HepG2 (cell line): ENCODE results near the gene SYVN1.

ENCODE experiments used
- CREB3 ChIP-seq: sonication (generic); formaldehyde crosslinking; IDR thresholded peaks from 2 replicates; pipeline ENCODE4 v1.5.0; 2020; ENCODE audit warnings: missing genetic modification reagents
- CTCF ChIP-seq: sonication (generic); formaldehyde crosslinking; IDR thresholded peaks from 2 replicates; pipeline ENCODE4 v1.5.0; 2020; ENCODE audit warnings: mild to moderate bottlenecking, missing genetic modification reagents, moderate library complexity
- PREB ChIP-seq: sonication (generic); formaldehyde crosslinking; IDR thresholded peaks from 2 replicates; pipeline ENCODE4 v1.4.0; 2020; ENCODE audit warnings: missing genetic modification reagents
- TF ChIP-seq, protein P1 (sequence below): sonication (generic); formaldehyde crosslinking; IDR thresholded peaks from 2 replicates; pipeline ENCODE4 v1.4.0; 2020; ENCODE audit warnings: mild to moderate bottlenecking, missing genetic modification reagents

GRCh38 chr11:65147352-65148075, 13.2 kb upstream of the SYVN1 start:
- no peak for TF ChIP-seq PREB (CRISPR knock-in tag)
- TF ChIP-seq CTCF (CRISPR knock-in tag): no peak
- no peak for TF ChIP-seq CREB3 (CRISPR knock-in tag)
- TF ChIP-seq, protein P1, sequence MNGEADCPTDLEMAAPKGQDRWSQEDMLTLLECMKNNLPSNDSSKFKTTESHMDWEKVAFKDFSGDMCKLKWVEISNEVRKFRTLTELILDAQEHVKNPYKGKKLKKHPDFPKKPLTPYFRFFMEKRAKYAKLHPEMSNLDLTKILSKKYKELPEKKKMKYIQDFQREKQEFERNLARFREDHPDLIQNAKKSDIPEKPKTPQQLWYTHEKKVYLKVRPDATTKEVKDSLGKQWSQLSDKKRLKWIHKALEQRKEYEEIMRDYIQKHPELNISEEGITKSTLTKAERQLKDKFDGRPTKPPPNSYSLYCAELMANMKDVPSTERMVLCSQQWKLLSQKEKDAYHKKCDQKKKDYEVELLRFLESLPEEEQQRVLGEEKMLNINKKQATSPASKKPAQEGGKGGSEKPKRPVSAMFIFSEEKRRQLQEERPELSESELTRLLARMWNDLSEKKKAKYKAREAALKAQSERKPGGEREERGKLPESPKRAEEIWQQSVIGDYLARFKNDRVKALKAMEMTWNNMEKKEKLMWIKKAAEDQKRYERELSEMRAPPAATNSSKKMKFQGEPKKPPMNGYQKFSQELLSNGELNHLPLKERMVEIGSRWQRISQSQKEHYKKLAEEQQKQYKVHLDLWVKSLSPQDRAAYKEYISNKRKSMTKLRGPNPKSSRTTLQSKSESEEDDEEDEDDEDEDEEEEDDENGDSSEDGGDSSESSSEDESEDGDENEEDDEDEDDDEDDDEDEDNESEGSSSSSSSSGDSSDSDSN (CRISPR knock-in tag): no peak
